ENCODE measurements around the gene ZNF600. TPM values are rescaled to one million over a fixed set of nuclear protein-coding genes. Genes with fewer than 3 reads are reported as not detected.
"Not testable (repeated sequence)": the region's sequence is repeated elsewhere in the genome, so short reads cannot be mapped to it uniquely, and the experiment has no call there.

Gene ZNF600
- total RNA-seq, 4 donors from 2014 or later, result 4.8 to 15.0 (median 5.5) TPM

DNA sequence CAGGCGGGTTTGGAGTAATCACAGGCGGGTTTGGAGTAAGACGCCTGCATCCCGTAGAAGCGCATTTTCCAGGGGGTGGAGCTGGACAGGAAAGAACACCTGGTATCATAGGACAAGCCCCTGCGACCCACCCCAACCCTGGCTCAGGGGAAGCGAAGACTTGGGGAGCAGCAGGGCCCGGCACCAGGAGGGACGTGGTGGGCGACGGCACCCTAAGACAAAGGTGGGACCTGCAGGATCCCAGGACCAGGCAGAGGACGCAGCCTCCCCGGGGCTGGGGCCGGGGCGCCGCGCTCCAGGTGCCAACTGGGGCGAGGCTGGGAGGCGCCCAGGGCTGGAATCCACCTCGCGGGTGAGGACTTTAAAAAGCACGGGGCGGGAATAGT lies 520 bp downstream of the ZNF600 start:
- Histone ChIP-seq H3K4me1 (peaks cover 6 to 19% (median 16%) of the 10 kb centered on the region in 4 donors), H3K27ac (replicated peaks in 1 of 4) (peak overlapping the region; percentile 64 to 88 (median 78)), H3K27me3 (no peaks in the 10 kb centered on the region), H3K9me3 (no peaks in the 10 kb centered on the region), H3K4me3 (peak overlapping the region; percentile 64 to 72 (median 66)), H3K36me3 (peaks cover 0 to 12% (median 2%) of the 10 kb centered on the region in 4 donors)
- no peak for DNase-seq (ENCODE audit: extremely low spot score)
- intact Hi-C loops (cut with DNase I), result loop anchor here (5.0 kb wide), 1 partner anchor 49 kb away; the partner anchor contains the start of gene ZNF611
- TF ChIP-seq EP300 (IDR thresholded peaks at IDR 0.05), result no peak
- TF ChIP-seq CTCF (IDR thresholded peaks at IDR 0.05), result no peak
- no peak for TF ChIP-seq POLR2A (IDR thresholded peaks at IDR 0.05; ENCODE audit: low read depth)
- WGBS, result 4% methylated on average over 23 of the region's 23 CpGs

GRCh38 chr19:52785506-52785905 lies 1.1 kb downstream of the ZNF600 start:
- H3K4me3 ChIP-seq, result peak overlapping the region; percentile 64 to 72 (median 66)
- intact Hi-C loops (cut with DNase I), result loop anchor here (5.0 kb wide), 1 partner anchor 48 kb away; the partner anchor contains the start of gene ZNF611
- peak overlapping the region in 3 of 4 donors; percentile 64 to 83 (median 73) for H3K27ac ChIP-seq (replicated peaks in 1 of 4)

DNA sequence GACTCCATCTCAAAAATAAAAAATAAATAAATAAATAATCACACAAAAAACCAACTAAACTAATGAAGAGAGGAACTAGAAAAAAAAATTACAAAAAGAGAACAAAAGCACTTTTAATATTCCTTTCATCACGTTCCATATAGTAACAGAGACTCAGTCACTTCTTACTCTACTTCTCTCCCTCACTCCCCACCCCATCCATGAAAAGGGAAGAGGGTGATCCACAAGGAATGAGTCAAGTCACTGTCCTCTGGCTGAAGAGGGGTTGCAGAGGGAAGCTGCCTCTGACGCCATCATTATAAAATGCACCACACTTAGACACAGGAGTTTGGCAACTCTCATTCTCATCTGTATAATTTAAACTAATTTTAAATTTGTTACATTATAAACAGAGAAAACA lies 3.7 kb downstream of the ZNF600 start:
- whole genome bisulfite sequencing, result 86% methylated on average over 2 of the region's 2 CpGs
- H3K4me3 ChIP-seq; H3K27me3 ChIP-seq; DNase-seq (ENCODE audit: extremely low spot score); H3K9me3 ChIP-seq; intact Hi-C loops (cut with DNase I); H3K27ac ChIP-seq (replicated peaks in 1 of 4): not testable (repeated sequence)
- Histone ChIP-seq H3K4me1 (peaks cover 6 to 19% (median 16%) of the 10 kb centered on the region in 4 donors), H3K36me3 (peaks cover 2 to 40% (median 14%) of the 10 kb centered on the region in 4 donors)

More at GRCh38 chr19:52785506-52785905, 1.1 kb downstream of the ZNF600 start:
- TF ChIP-seq POLR2A (IDR thresholded peaks at IDR 0.05; ENCODE audit: low read depth) (no peak), POLR2AphosphoS5 (IDR thresholded peaks at IDR 0.05) (no peak), EP300 (IDR thresholded peaks at IDR 0.05) (no peak), CTCF (IDR thresholded peaks at IDR 0.05) (no peak)
- Histone ChIP-seq H3K27me3 (no peaks in the 10 kb centered on the region), H3K36me3 (peaks cover 0 to 17% (median 5%) of the 10 kb centered on the region in 4 donors), H3K4me1 (peaks cover 6 to 19% (median 16%) of the 10 kb centered on the region in 4 donors), H3K9me3 (no peaks in the 10 kb centered on the region)
- DNase-seq (ENCODE audit: extremely low spot score), result no peak
- 92% methylated on average over 3 of the region's 3 CpGs for WGBS

DNA sequence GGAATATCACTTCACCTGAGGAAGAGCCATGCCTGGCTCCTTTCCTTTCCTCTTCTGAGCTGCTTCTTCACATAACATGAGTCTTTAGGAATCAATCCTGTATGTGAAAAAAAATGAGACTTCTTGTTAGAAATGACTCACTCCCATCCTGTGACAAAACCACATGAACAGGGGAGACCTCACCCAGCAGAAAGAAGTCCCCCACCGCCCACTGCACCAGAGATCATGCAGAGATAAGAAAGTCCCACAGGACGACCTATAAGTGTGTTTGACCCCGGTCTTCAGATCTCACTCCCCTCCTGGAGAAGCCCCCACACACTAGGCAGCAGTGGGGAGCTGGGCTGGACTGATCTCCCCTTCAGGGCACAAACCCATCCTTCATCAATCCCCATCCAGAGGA lies 7.8 kb downstream of the ZNF600 start:
- intact Hi-C loops (cut with DNase I), result no loop called here
- Histone ChIP-seq H3K4me1 (no peaks in the 10 kb centered on the region), H3K36me3 (peaks cover 19 to 78% (median 38%) of the 10 kb centered on the region in 4 donors), H3K9me3 (no peaks in the 10 kb centered on the region), H3K27me3 (no peaks in the 10 kb centered on the region), H3K4me3 (no peak overlapping the region), H3K27ac (replicated peaks in 1 of 4) (no peak overlapping the region)
- 84% methylated on average over 3 of the region's 3 CpGs for WGBS
- no peak for DNase-seq (ENCODE audit: extremely low spot score)
- TF ChIP-seq POLR2A (IDR thresholded peaks at IDR 0.05; ENCODE audit: low read depth), result no peak
- TF ChIP-seq EP300 (IDR thresholded peaks at IDR 0.05), result no peak

- not testable (repeated sequence) for H3K4me1 ChIP-seq; H3K27ac ChIP-seq (replicated peaks in 1 of 4); H3K27me3 ChIP-seq; DNase-seq (ENCODE audit: extremely low spot score); H3K9me3 ChIP-seq; H3K4me3 ChIP-seq; H3K36me3 ChIP-seq
- WGBS, result 80% methylated on average over 2 of the region's 2 CpGs
- intact Hi-C loops (cut with DNase I), result loop anchor here (10.0 kb wide), 1 partner anchor 512 kb away; no protein-coding TSS in a partner anchor
Measured at GRCh38 chr19:52756447-52756846, 30.1 kb downstream of the ZNF600 start.

GRCh38 chr19:52749780-52750179 lies 36.8 kb downstream of the ZNF600 start:
- H3K4me3 ChIP-seq, result no peak overlapping the region
- no peak for DNase-seq (ENCODE audit: extremely low spot score)
- no peaks in the 10 kb centered on the region for H3K36me3 ChIP-seq
- 64% methylated on average over 4 of the region's 4 CpGs for WGBS
- no peak for TF ChIP-seq EP300 (IDR thresholded peaks at IDR 0.05)
- TF ChIP-seq POLR2AphosphoS5 (IDR thresholded peaks at IDR 0.05), result no peak
- TF ChIP-seq CTCF (IDR thresholded peaks at IDR 0.05), result no peak
- TF ChIP-seq POLR2A (IDR thresholded peaks at IDR 0.05; ENCODE audit: low read depth), result no peak
- intact Hi-C loops (cut with DNase I), result loop anchor here (10.0 kb wide), 1 partner anchor 505 kb away; no protein-coding TSS in a partner anchor
- no peak overlapping the region for H3K27ac ChIP-seq (replicated peaks in 1 of 4)
- no peaks in the 10 kb centered on the region for H3K9me3 ChIP-seq
- H3K27me3 ChIP-seq, result no peaks in the 10 kb centered on the region
- peaks cover 0 to 5% (median 3%) of the 10 kb centered on the region in 4 donors for H3K4me1 ChIP-seq

Measured in esophagus muscularis mucosa (tissue), 4 donors.